GM21619 (cell line): Measurements from ENCODE around the gene CELA2B.
"Not testable (repeated sequence)": the region's sequence is repeated elsewhere in the genome, so short reads cannot be mapped to it uniquely, and the experiment has no call there.

Source experiments
- ATAC-seq: cut with Tn5 transposase; IDR thresholded peaks from one replicate; pipeline ENCODE4 v1.9.1; 2021; ENCODE audit not compliant: unreplicated experiment

Gene CELA2B

GRCh38 chr1:15492596-15492995, 16.7 kb downstream of the CELA2B start:
- ATAC-seq, result no peak

- no peak for ATAC-seq
These were observed 18.0 kb downstream of the CELA2B start for GRCh38 chr1:15493869-15494390.

DNA sequence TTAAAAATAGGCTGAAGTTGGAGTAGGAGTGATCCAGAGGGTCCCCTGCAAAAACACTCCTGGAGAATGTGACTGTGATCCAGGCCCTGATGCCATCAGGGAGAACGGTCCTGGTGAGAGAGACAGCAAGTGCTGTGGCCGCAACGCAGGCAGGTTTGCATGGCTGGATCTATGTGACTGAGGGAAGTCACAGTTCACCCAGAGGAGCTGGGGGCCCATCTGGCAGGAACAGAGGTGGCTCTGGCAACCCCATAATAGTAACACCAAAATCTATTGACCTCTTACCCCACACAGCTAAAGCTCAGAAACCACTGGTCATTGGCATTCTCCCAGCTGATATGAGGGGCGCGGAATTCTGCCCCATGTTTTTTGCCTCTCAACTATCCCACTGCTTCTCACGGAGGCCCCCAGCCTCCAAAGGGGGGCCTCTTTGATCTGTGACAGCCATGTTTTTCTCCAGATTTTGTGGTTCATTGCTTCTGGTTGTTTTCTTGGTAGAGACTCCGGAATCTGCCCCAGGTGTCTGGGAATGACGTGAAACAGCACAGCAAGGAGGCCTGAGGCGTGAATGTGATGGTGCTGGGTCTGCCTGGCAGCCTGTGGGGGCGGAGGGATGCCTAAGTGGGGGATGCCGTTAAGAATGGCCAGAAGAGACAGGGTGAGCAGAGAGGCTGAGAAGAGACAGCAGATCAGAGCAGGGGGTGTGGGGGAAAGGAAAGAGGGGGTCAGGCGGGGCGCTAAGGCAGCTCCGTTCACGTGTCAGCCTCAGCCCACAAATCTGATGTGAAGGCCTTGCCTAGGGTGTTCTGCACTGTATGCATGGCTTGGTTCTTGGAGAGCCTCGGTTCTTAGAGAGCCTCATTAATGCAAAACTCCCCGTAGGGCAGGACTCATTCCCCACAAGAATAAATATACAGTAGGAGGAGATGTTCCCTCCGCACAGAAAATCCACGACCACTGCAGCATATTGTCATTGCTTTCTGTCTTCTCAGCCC, 24.6 kb downstream of the CELA2B start:
- ATAC-seq, result no peak

- ATAC-seq, result no peak
These were observed 25.5 kb downstream of the CELA2B start for GRCh38 chr1:15501208-15502032.

DNA sequence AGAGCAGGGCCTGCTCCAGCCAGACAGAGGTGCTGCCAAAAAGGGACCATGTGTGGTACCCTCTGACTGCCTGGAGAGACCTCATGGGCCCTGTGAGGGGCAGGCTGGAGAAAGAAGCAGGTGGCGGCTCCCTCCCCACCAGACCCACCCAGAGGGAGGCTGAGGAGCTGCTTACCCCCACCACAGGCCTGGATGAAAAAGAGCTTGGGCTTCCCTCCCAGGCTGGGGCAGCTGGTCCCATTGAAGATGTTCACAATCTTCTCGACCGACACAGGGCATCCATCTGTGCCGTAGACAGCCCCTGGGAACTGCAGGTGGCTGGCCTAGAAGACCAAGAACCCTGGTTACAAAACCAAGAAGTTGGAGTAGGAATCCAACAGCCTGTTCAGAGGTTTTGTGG, 28.5 kb downstream of the CELA2B start:
- ATAC-seq, result no peak

- ATAC-seq, result no peak
These were observed 30.9 kb downstream of the CELA2B start for GRCh38 chr1:15506831-15507230.

GRCh38 chr1:15507278-15507677, 31.4 kb downstream of the CELA2B start:
- ATAC-seq, result no peak

GRCh38 chr1:15508700-15509487, 33.0 kb downstream of the CELA2B start:
- no peak for ATAC-seq

GRCh38 chr1:15509586-15509985, 33.7 kb downstream of the CELA2B start:
- no peak for ATAC-seq

- no peak for ATAC-seq
These were observed 34.9 kb downstream of the CELA2B start for GRCh38 chr1:15510611-15511405.

GRCh38 chr1:15513192-15513591, 37.3 kb downstream of the CELA2B start:
- ATAC-seq, result no peak

- no peak for ATAC-seq
These were observed 38.0 kb downstream of the CELA2B start for GRCh38 chr1:15513919-15514318.

- ATAC-seq, result not testable (repeated sequence)
These were observed 38.7 kb downstream of the CELA2B start for GRCh38 chr1:15514557-15514956.

GRCh38 chr1:15515022-15515663, 39.2 kb downstream of the CELA2B start:
- ATAC-seq, result no peak

- no peak for ATAC-seq
These were observed 43.7 kb downstream of the CELA2B start for GRCh38 chr1:15519625-15520024.

DNA sequence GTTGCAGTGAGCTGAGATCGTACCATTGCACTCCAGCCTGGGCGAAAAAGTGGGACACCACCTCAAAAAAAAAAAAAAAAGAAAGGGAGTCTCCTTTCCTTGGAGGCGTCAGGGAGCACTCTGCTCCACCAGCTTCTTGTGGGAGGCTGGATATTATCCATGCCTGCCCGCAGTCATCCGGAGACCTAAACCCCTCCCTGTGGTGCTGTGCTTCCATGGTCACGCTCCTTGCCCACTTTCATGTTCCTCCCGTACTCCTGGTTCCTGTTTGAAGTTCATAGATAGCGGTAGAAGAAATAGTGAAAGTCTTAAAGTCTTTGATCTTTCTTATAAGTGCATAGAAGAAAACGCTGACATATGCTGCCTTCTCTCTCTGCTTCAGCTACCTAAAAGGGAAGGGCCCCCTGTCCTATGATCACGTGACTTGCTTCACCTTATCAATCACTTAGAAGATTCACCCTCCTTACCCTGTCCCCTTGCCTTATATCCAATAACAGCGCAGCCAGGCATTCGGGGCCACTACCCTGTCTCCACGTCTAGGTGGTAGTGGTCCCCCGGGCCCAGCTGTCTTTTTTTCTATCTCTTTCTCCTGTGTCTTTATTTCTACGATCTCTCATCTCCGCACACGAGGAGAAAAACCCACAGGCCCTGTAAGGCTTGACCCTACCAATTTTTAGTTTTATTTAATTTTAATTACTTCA, 45.5 kb downstream of the CELA2B start:
- ATAC-seq, result not testable (repeated sequence)

GRCh38 chr1:15522551-15522950, 46.6 kb downstream of the CELA2B start:
- ATAC-seq, result no peak

DNA sequence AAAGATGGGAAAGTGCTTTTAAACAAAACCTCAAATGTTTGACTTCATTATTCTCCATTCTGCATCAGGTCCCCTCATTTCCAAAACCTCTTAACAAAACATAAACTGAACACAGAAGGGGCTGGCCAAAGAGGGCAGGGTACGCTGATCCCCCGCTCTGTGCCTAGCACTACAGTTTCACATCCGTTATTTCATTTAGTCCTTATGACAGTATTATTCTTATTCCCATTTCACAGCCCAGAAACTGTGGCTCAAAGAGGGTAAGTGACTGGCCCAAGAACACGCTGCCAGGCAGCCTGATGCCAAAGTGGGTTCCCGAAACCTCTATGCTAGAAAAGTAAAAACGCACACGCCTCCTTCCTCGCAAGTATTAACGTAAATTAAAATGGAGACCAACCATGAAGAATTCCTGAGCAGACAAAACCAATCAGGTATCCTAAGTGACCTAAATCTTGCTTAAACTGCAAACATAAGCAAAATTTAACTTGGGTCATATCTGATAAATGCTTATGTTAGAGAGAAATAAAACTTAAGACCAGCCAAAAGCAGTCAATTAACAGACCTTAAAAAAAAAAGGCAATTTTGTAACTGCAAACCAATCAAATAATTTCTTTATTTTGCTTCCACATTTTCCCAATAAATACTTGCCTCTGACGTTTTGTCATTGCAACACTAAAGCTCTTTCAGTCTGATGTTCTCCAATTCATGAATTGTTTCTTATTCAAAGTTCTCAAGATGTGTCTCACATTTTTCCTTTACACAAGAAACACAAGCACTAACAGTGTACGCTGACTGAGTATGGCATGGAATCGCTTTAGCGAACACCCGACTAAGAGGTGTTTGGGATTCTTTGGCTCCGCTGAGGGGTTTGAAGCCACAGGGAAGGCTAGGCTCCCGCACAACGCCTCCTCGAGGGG, 47.5 kb downstream of the CELA2B start:
- no peak for ATAC-seq
